Measurements from ENCODE around the gene ARPIN. TPM values are rescaled to one million over a fixed set of nuclear protein-coding genes. Genes with fewer than 3 reads are reported as not detected.
A peak's percentile ranks its signal among the peaks of the same experiment; 100 is the strongest.

Gene ARPIN
- total and polyA plus RNA-seq, 10 of the 15 experiments (the other 5 are each of a cell fraction or from before 2014, with no cell fraction given) = 0.02 to 0.04 TPM; not detected in 8

DNA sequence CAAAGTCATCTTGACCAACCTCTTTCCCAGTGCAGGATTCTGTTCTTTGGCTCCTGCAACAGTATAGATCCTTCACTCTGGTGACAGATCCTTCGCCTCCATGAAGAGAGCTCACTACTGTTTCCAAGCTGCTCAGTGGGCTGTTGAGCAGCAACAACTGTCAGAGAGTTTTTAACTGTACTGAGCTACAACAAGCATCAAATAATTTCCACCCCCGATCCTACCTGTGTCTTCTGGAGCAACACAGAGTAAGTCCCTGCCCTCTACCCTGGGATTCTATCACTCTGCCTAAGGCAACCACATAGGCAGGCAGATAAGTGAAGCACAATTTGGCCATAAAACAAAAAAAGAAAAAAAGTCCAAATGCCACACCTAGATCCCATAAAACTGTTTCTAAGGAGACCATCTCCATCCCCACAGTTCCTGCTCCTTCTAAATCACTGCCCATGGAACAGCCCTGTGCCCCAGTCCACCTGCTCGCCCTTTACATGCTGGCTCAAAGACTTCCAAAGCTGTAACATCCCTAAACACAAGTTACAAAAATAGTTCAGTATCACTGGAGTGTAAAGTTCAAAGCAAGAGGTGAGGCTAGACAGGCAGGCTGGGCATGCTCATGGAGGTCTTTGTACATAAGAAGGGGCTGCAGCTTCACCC is 60.3 kb downstream of the ARPIN start:
- H3K4me1 ChIP-seq (ENCODE audit: control insufficient read depth, insufficient read depth, low read length) = peaks cover 44% of the 10 kb centered on the region
- H3K9ac ChIP-seq (ENCODE audit: control insufficient read depth, insufficient read depth, low read length) = no peak overlapping the region
- ATAC-seq = no peak
- no peaks in the 10 kb centered on the region for H3K79me2 ChIP-seq (ENCODE audit: control insufficient read depth, insufficient read depth, low read length)
- ChIA-PET CTCF (interaction anchor here (0.7 to 1.2 kb wide), 4 partner anchors 9 to 44 kb away, joined by 3 to 12 read pairs (median 4); no protein-coding TSS in a partner anchor), POLR2A (no interaction called here), RAD21 (ENCODE audit: unreplicated experiment) (interaction anchor here (0.6 to 1.5 kb wide), 4 partner anchors 8 to 489 kb away, joined by 3 to 5 read pairs (median 3); no protein-coding TSS in a partner anchor), SMC1A (ENCODE audit: uncharacterized antibody, unreplicated experiment) (interaction anchor here (0.6 to 1.3 kb wide), 5 partner anchors 8 to 91 kb away, joined by 3 to 10 read pairs (median 4); no protein-coding TSS in a partner anchor)
- H2AFZ ChIP-seq (ENCODE audit: control insufficient read depth, low read depth, low read length) = no peak overlapping the region
- no peaks in the 10 kb centered on the region for H3K9me3 ChIP-seq (replicated peaks; ENCODE audit: control insufficient read depth, insufficient read depth, low read length)
- no peak for DNase-seq (ENCODE audit: low read depth, low spot score)
- no peak overlapping the region for H3K4me3 ChIP-seq
- no peak overlapping the region for H3K4me2 ChIP-seq (ENCODE audit: control insufficient read depth, insufficient read depth)
- no peaks in the 10 kb centered on the region for H3K27me3 ChIP-seq (replicated peaks in 1 of 2; ENCODE audit: control insufficient read depth in 2 of 2, insufficient read depth in 2 of 2, low read length in 1 of 2)
- H3K27ac ChIP-seq (ENCODE audit: control insufficient read depth, insufficient read depth) = peak overlapping the region; percentile 85
- H3K36me3 ChIP-seq (ENCODE audit: control insufficient read depth in 2 of 2, insufficient read depth in 2 of 2, low read length in 1 of 2) = no peaks in the 10 kb centered on the region; a peak in 1 of 4 replicates
- no TSS peak for BruUV-seq (replicated peaks)
- in situ Hi-C loops (cut with MboI) (no loop called here), intact Hi-C loops (cut with micrococcal nuclease; ENCODE audit: unreplicated experiment) (no loop called here)
- no peaks in the 10 kb centered on the region for H4K20me1 ChIP-seq (ENCODE audit: control insufficient read depth, insufficient read depth)
- WGBS (ENCODE audit: insufficient coverage, insufficient replicate concordance, low lambda C conversion rate, missing lambda C conversion rate) = 98% methylated on average over 3 of the region's 3 CpGs
- FAIRE-seq = no peak
- TF ChIP-seq JUND (IDR thresholded peaks at IDR 0.05; ENCODE audit: low read depth, low read length) = no peak
- no peak for TF ChIP-seq ZNF217 (IDR thresholded peaks at IDR 0.05)
- no peak for TF ChIP-seq RB1 (IDR thresholded peaks at IDR 0.05; ENCODE audit: borderline replicate concordance)
- no peak for TF ChIP-seq ZNF207 (IDR thresholded peaks at IDR 0.05; ENCODE audit: borderline replicate concordance)
- no peak for TF ChIP-seq BRCA1 (IDR thresholded peaks at IDR 0.05; ENCODE audit: low read depth, low read length)
- TF ChIP-seq NFYA (IDR thresholded peaks at IDR 0.05; ENCODE audit: borderline replicate concordance, low read depth, low read length) = no peak
- TF ChIP-seq DPF2 (IDR thresholded peaks at IDR 0.05) = no peak
- no peak for TF ChIP-seq SPI1 (IDR thresholded peaks at IDR 0.05; ENCODE audit: borderline replicate concordance, insufficient read depth, low read depth, low read length)
- TF ChIP-seq, protein P1, sequence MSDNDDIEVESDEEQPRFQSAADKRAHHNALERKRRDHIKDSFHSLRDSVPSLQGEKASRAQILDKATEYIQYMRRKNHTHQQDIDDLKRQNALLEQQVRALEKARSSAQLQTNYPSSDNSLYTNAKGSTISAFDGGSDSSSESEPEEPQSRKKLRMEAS (IDR thresholded peaks at IDR 0.05; ENCODE audit: low read depth, low read length) = no peak
- TF ChIP-seq BMI1 (IDR thresholded peaks at IDR 0.05; ENCODE audit: borderline replicate concordance) = no peak
- TF ChIP-seq, protein P2, sequence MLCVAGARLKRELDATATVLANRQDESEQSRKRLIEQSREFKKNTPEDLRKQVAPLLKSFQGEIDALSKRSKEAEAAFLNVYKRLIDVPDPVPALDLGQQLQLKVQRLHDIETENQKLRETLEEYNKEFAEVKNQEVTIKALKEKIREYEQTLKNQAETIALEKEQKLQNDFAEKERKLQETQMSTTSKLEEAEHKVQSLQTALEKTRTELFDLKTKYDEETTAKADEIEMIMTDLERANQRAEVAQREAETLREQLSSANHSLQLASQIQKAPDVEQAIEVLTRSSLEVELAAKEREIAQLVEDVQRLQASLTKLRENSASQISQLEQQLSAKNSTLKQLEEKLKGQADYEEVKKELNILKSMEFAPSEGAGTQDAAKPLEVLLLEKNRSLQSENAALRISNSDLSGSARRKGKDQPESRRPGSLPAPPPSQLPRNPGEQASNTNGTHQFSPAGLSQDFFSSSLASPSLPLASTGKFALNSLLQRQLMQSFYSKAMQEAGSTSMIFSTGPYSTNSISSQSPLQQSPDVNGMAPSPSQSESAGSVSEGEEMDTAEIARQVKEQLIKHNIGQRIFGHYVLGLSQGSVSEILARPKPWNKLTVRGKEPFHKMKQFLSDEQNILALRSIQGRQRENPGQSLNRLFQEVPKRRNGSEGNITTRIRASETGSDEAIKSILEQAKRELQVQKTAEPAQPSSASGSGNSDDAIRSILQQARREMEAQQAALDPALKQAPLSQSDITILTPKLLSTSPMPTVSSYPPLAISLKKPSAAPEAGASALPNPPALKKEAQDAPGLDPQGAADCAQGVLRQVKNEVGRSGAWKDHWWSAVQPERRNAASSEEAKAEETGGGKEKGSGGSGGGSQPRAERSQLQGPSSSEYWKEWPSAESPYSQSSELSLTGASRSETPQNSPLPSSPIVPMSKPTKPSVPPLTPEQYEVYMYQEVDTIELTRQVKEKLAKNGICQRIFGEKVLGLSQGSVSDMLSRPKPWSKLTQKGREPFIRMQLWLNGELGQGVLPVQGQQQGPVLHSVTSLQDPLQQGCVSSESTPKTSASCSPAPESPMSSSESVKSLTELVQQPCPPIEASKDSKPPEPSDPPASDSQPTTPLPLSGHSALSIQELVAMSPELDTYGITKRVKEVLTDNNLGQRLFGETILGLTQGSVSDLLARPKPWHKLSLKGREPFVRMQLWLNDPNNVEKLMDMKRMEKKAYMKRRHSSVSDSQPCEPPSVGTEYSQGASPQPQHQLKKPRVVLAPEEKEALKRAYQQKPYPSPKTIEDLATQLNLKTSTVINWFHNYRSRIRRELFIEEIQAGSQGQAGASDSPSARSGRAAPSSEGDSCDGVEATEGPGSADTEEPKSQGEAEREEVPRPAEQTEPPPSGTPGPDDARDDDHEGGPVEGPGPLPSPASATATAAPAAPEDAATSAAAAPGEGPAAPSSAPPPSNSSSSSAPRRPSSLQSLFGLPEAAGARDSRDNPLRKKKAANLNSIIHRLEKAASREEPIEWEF (IDR thresholded peaks at IDR 0.05; ENCODE audit: insufficient replicate concordance, low read depth, low read length) = no peak
- TF ChIP-seq, protein P3, sequence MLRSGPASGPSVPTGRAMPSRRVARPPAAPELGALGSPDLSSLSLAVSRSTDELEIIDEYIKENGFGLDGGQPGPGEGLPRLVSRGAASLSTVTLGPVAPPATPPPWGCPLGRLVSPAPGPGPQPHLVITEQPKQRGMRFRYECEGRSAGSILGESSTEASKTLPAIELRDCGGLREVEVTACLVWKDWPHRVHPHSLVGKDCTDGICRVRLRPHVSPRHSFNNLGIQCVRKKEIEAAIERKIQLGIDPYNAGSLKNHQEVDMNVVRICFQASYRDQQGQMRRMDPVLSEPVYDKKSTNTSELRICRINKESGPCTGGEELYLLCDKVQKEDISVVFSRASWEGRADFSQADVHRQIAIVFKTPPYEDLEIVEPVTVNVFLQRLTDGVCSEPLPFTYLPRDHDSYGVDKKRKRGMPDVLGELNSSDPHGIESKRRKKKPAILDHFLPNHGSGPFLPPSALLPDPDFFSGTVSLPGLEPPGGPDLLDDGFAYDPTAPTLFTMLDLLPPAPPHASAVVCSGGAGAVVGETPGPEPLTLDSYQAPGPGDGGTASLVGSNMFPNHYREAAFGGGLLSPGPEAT (IDR thresholded peaks at IDR 0.05; ENCODE audit: low read depth) = no peak
